Fibroblast of pulmonary artery (primary cell): ENCODE data around the gene CLEC4G.

Experiments
- DNase-seq: peaks from one replicate; pipeline ENCODE4 v3.0.0-alpha.2; 2010; ENCODE audit warnings: low read depth
- H3K4me3 ChIP-seq: replicated peaks from 2 replicates; pipeline ENCODE4 v1.5.1; 2011; ENCODE audit warnings: low read depth, mild to moderate bottlenecking, control low read depth, low read length, moderate library complexity
- CTCF ChIP-seq: IDR thresholded peaks from 2 replicates; pipeline ENCODE4 v1.5.1; 2011; ENCODE audit warnings: mild to moderate bottlenecking, control low read depth, low read length, inconsistent platforms; ENCODE audit errors: missing control alignments

CLEC4G gene

GRCh38 chr19:7729211-7729610, 2.7 kb downstream of the CLEC4G start:
- no peak for TF ChIP-seq CTCF
- H3K4me3 ChIP-seq = no peak overlapping the region
- DNase-seq = no peak

- TF ChIP-seq CTCF = no peak
- DNase-seq = no peak
- no peak overlapping the region for H3K4me3 ChIP-seq
Observed at GRCh38 chr19:7725791-7726190, 6.1 kb downstream of the CLEC4G start.

GRCh38 chr19:7722231-7722651, 9.7 kb downstream of the CLEC4G start:
- no peak for TF ChIP-seq CTCF
- no peak overlapping the region for H3K4me3 ChIP-seq
- no peak for DNase-seq

DNA sequence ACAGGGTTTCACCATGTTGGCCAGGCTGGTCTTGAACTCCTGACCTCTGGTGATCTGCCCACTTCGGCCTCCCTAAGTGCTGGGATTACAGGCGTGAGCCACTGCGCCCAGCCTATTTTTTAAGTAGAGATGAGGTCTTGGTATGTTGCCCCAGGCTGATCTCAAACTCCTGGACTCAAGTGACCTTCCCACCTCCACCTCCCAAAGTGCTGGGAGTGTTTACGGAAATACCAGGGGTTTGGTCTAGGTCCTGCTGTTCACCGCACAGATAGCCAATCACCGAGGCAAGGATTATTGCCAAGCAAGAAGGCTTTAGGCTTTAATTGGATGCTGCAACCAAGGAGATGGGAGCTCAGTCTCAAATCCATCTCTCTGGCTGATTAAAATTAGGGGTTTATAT, 11.6 kb downstream of the CLEC4G start:
- H3K4me3 ChIP-seq = no peak overlapping the region
- no peak for DNase-seq
- TF ChIP-seq CTCF = no peak

DNA sequence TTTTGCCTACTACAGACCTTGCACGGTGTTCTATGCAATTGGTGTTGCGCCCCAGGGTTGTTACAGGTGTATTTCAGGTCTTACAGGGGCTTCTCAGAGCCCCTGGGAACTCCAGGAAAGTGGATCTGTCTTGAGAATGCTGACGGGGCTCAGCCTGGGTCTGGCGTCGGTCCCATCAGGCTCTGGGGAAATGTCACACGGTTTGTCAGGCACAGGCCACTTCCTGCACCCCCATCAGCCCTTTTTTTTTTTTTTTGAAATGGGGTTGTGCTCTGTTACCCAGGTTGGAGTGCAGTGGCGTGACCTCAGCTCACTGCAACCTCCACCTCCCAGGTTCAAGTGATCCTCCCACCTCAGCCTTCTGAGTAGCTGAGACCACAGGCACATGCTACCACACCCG, 13.2 kb downstream of the CLEC4G start:
- H3K4me3 ChIP-seq = no peak overlapping the region
- no peak for TF ChIP-seq CTCF
- DNase-seq = no peak

GRCh38 chr19:7716762-7717161, 15.1 kb downstream of the CLEC4G start:
- H3K4me3 ChIP-seq = no peak overlapping the region
- TF ChIP-seq CTCF = no peak
- no peak for DNase-seq

DNA sequence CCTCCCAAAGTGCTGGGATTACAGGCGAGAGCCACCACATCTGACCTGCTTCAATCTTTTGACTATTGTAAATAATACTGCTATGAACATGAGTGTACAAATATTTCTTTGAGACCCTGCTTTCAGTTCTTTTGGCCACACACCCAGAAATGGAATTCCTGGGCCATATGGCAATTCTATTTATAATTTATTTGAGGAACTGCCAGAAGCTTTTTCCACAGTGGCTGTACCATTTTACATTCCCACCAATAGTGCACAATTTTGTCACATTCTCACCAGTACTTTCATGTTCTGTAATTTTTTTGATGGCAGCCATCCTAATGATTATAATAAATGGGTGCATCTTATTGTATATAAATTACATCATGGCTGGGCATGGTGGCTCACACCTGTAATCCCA, 16.2 kb downstream of the CLEC4G start:
- no peak for DNase-seq
- H3K4me3 ChIP-seq = no peak overlapping the region
- TF ChIP-seq CTCF = no peak
